ENCODE data around the gene HPDL. TPM values are rescaled to one million over a fixed set of nuclear protein-coding genes. Genes with fewer than 3 reads are reported as not detected.

HPDL gene
- total RNA-seq, 2 experiments from 2014 or later = not detected

DNA sequence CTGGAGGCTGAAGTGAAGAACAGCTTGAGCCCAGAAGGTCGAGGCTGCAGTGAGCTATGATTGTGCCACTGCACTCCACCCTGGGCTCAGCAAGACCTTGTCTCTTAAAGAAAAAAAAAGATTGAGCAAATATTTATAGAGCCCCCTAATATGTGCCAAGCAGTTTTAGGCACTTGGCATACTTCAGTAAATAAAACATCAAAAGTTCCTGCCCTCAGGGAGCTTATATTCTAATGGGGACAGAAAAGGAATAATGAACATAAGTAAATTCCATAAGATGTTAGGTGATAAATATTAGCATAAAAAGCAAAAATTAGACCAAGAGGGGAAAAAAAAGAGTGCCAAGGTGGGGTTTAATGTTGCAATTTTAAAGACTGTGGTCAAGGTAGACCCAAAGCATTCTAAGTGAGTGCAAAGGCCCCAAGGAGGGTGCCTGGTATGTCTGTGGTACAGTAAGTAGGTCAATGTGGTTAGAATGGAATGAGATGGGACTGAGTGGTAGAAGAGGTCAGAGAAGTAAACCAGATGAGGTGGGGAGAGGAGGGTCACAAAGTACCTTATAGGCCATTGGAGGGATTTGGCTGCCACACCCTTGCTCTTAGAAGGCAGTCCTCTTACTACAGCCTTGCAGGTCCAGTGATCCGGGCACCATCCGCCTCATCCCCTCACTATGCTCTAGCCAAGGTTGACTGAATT lies 11.1 kb downstream of the HPDL start:
- no peaks in the 10 kb centered on the region for H3K27me3 Mint-ChIP-seq
- peak overlapping the region; percentile 8 for H3K27ac Mint-ChIP-seq
- peak overlapping the region; percentile 56 for H3K4me3 Mint-ChIP-seq
- peaks cover 45% of the 10 kb centered on the region for H3K4me1 ChIP-seq (ENCODE audit: insufficient read depth, low read length)
- intact Hi-C loops (cut with DNase I, micrococcal nuclease) = no loop called here
- ChIA-PET CTCF (interaction anchor here (0.7 to 1.5 kb wide), 3 partner anchors 10 to 156 kb away, joined by 3 to 7 read pairs (median 4); no protein-coding TSS in a partner anchor), POLR2A (interaction anchor here (1.7 to 3.8 kb wide), 2 partner anchors 34 to 154 kb away, joined by 6 to 76 read pairs; partner anchors contain the start of gene TESK2)
- TF ChIP-seq CTCF (IDR thresholded peaks at IDR 0.05) = no peak
- ATAC-seq (ENCODE audit: poor library complexity) = no peak
- no peak overlapping the region for H3K27ac ChIP-seq (ENCODE audit: low read depth in 1 of 2, low read length in 2 of 2)
- no peak for DNase-seq
- no peaks in the 10 kb centered on the region for H3K9me3 ChIP-seq (ENCODE audit: control insufficient read depth in 1 of 2, insufficient read depth in 1 of 2, low read length in 2 of 2)
- no peaks in the 10 kb centered on the region for H3K27me3 ChIP-seq (ENCODE audit: control insufficient read depth in 1 of 2, insufficient read depth in 2 of 2, low read length in 2 of 2)
- H3K4me1 Mint-ChIP-seq (ENCODE audit: low read depth) = peaks cover 66% of the 10 kb centered on the region
- H3K4me3 ChIP-seq (ENCODE audit: low read length) = no peak overlapping the region
- no peaks in the 10 kb centered on the region for H3K9me3 Mint-ChIP-seq
- peaks cover 51% of the 10 kb centered on the region for H3K36me3 Mint-ChIP-seq (ENCODE audit: low read depth)
- H3K36me3 ChIP-seq (ENCODE audit: insufficient read depth, low read length) = peaks cover 33% of the 10 kb centered on the region

DNA sequence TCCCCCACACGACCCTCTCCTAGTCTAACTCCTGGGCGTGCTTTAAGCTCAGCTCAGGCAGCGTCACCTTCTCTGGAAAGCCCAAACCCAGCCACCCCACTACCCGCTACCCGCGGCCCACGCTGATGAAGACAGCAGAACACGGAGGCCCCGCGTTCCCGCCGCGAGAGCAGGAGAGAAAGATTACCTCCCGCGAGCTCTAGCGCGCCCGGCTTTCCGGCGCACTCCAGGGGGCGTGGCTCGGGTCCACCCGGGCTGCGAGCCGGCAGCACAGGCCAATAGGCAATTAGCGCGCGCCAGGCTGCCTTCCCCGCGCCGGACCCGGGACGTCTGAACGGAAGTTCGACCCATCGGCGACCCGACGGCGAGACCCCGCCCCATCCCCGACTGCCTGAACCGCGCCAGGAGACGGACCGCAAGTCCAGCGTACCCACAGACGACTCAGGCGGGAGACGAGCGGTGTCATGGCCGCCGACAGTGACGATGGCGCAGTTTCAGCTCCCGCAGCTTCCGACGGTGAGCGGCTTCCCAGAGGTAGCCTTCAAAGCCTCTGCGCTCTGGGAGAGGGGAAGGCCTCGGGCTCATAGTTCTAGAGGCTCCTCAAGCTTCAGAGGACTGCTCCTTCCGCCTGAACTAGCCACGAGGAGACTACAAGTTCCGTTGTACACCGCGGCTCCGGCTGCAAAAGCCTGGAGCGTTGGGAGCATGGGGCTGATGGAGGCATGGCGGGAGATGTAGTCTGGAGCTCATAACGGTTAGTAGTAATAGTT lies 13.3 kb downstream of the HPDL start, which contains the start of the genes MUTYH and TOE1:
MUTYH (minus strand) TSS at position 652 of the 770 bp plus-strand sequence. CDS start 5,935 bp downstream, outside the sequence.
TOE1 (plus strand) TSS at position 382 of the 770 bp plus-strand sequence; CDS start at position 465, 83 bp downstream.
- peaks cover 42% of the 10 kb centered on the region for H3K4me1 ChIP-seq (ENCODE audit: insufficient read depth, low read length)
- H3K4me3 Mint-ChIP-seq = peak within 1 kb of the TSS; percentile 100
- ATAC-seq (ENCODE audit: poor library complexity) (peak; percentile 79), DNase-seq (peak; percentile 83 to 94 (median 88))
- peak within 1 kb of the TSS; percentile 95 for H3K27ac Mint-ChIP-seq
- H3K27me3 ChIP-seq (ENCODE audit: control insufficient read depth in 1 of 2, insufficient read depth in 2 of 2, low read length in 2 of 2) = no peaks in the 10 kb centered on the region
- peak within 1 kb of the TSS; percentile 98 for H3K4me3 ChIP-seq (ENCODE audit: low read length)
- no peaks in the 10 kb centered on the region for H3K9me3 Mint-ChIP-seq
- intact Hi-C loops (cut with DNase I, micrococcal nuclease) = loop anchor here (1.0 to 10.0 kb wide), 12 partner anchors 35 to 708 kb away; partner anchors contain the start of genes NASP (in 2 of the 2), UROD (in 2 of the 2), CCDC163 (in 1 of the 2) and GPBP1L1 (in 1 of the 2)
- no peaks in the 10 kb centered on the region for H3K27me3 Mint-ChIP-seq
- CTCF ChIA-PET = interaction anchor here (0.8 to 3.1 kb wide), 13 partner anchors 13 to 329 kb away, joined by 3 to 21 read pairs (median 3); partner anchors contain the start of genes CCDC163, HECTD3, MMACHC and TESK2
- POLR2A ChIA-PET = interaction anchor here (0.5 to 3.8 kb wide), 40 partner anchors 8 to 1264 kb away, joined by 3 to 163 read pairs (median 9); partner anchors contain the start of genes AKR1A1, BTBD19, CCDC163 and EIF2B3
- H3K9me3 ChIP-seq (ENCODE audit: control insufficient read depth in 1 of 2, insufficient read depth in 1 of 2, low read length in 2 of 2) = no peaks in the 10 kb centered on the region
- H3K36me3 ChIP-seq (ENCODE audit: insufficient read depth, low read length) = peaks cover 38% of the 10 kb centered on the region
- H3K27ac ChIP-seq (ENCODE audit: low read depth in 1 of 2, low read length in 2 of 2) = peak within 1 kb of the TSS; percentile 98 to 100
- peaks cover 52% of the 10 kb centered on the region for H3K36me3 Mint-ChIP-seq (ENCODE audit: low read depth)
- peaks cover 58% of the 10 kb centered on the region for H3K4me1 Mint-ChIP-seq (ENCODE audit: low read depth)
- no peak for TF ChIP-seq CTCF (IDR thresholded peaks at IDR 0.05)
